ENCODE data around the gene LHX6. TPM values are rescaled to one million over a fixed set of nuclear protein-coding genes. Genes with fewer than 3 reads are reported as not detected.
A peak's percentile ranks its signal among the peaks of the same experiment; 100 is the strongest.

The LHX6 gene
- total RNA-seq, 1 experiment from 2014 or later: 1.5 TPM

DNA sequence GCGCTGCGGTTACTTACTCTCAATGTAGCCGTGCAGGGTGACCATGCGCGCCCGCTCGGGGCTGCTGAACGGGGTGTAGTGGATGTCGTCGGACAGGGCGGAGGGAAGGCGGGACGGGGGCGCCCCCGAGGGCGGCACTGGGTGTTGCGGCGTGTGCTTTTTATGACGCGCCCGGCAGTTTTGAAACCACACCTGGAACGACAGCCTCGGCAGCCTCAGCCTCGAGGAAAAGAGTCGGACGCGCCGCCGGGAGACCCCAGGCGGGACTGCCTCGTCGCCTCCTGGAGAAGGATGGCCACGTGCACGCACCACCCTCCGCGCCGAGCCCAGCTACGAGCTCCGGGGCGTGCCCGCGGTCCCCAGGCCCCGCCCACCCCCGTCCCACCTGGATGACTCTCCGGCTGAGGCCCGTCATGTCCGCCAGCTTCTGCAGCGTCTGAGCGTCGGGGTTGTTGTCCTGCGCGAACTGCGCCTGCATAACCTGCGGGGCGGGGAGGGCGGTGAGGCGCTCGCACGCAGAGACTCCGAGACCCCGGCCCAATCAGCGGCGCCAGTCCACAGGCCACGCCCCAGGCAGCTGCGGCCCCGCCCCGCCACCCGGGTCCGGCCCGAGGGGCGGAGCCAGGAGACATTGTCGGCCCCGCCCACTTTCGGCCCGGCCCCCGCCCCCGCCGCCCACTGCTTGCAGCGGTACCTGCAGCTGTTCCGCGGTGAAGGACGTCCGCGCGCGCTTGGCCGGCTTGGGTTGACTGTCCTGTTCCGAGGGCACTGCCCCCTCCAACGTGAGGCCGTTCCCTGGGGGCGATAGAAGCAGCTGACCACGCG lies 15.0 kb downstream of the LHX6 start (continued):
- TF ChIP-seq, protein P1, sequence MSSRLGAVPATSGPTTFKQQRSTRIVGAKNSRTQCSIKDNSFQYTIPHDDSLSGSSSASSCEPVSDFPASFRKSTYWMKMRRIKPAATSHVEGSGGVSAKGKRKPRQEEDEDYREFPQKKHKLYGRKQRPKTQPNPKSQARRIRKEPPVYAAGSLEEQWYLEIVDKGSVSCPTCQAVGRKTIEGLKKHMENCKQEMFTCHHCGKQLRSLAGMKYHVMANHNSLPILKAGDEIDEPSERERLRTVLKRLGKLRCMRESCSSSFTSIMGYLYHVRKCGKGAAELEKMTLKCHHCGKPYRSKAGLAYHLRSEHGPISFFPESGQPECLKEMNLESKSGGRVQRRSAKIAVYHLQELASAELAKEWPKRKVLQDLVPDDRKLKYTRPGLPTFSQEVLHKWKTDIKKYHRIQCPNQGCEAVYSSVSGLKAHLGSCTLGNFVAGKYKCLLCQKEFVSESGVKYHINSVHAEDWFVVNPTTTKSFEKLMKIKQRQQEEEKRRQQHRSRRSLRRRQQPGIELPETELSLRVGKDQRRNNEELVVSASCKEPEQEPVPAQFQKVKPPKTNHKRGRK (CRISPR knock-in tag; IDR thresholded peaks at IDR 0.05; ENCODE audit: borderline replicate concordance): no peak
- no peak for TF ChIP-seq ERG (CRISPR knock-in tag; IDR thresholded peaks at IDR 0.05)
- no peak for TF ChIP-seq GTF2I (CRISPR knock-in tag; conservative IDR thresholded peaks at IDR 0.05)
- TF ChIP-seq, protein P2, sequence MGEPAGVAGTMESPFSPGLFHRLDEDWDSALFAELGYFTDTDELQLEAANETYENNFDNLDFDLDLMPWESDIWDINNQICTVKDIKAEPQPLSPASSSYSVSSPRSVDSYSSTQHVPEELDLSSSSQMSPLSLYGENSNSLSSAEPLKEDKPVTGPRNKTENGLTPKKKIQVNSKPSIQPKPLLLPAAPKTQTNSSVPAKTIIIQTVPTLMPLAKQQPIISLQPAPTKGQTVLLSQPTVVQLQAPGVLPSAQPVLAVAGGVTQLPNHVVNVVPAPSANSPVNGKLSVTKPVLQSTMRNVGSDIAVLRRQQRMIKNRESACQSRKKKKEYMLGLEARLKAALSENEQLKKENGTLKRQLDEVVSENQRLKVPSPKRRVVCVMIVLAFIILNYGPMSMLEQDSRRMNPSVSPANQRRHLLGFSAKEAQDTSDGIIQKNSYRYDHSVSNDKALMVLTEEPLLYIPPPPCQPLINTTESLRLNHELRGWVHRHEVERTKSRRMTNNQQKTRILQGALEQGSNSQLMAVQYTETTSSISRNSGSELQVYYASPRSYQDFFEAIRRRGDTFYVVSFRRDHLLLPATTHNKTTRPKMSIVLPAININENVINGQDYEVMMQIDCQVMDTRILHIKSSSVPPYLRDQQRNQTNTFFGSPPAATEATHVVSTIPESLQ (CRISPR knock-in tag; IDR thresholded peaks at IDR 0.05): 0 out of 2 replicates have a peak, but pooled peaks have one; percentile 42

GRCh38 chr9:122213102-122213588 lies 15.6 kb downstream of the LHX6 start:
- DNase-seq (ENCODE audit: low spot score) (no peak), ATAC-seq (no peak)
- Mint-ChIP-seq H3K4me3 (peak overlapping the region; percentile 43), H3K27ac (no peak overlapping the region), H3K36me3 (no peaks in the 10 kb centered on the region), H3K9me3 (no peaks in the 10 kb centered on the region), H3K4me1 (peaks cover 20% of the 10 kb centered on the region), H3K27me3 (ENCODE audit: low read depth) (peaks cover 82% of the 10 kb centered on the region)
- TF ChIP-seq RORB (CRISPR knock-in tag; IDR thresholded peaks at IDR 0.05) (no peak), KAT7 (CRISPR knock-in tag; IDR thresholded peaks at IDR 0.05; ENCODE audit: borderline replicate concordance) (no peak), ZNF423 (CRISPR knock-in tag; IDR thresholded peaks at IDR 0.05) (no peak), GTF2I (CRISPR knock-in tag; conservative IDR thresholded peaks at IDR 0.05) (no peak), AFF4 (CRISPR knock-in tag; IDR thresholded peaks at IDR 0.05; ENCODE audit: borderline replicate concordance) (no peak), FOXK1 (CRISPR knock-in tag; IDR thresholded peaks at IDR 0.05) (no peak), ZNF138 (CRISPR knock-in tag; conservative IDR thresholded peaks at IDR 0.05) (no peak), ERG (CRISPR knock-in tag; IDR thresholded peaks at IDR 0.05) (no peak), FOXP1 (CRISPR knock-in tag; IDR thresholded peaks at IDR 0.05; ENCODE audit: borderline replicate concordance) (no peak)
- TF ChIP-seq, protein P3, sequence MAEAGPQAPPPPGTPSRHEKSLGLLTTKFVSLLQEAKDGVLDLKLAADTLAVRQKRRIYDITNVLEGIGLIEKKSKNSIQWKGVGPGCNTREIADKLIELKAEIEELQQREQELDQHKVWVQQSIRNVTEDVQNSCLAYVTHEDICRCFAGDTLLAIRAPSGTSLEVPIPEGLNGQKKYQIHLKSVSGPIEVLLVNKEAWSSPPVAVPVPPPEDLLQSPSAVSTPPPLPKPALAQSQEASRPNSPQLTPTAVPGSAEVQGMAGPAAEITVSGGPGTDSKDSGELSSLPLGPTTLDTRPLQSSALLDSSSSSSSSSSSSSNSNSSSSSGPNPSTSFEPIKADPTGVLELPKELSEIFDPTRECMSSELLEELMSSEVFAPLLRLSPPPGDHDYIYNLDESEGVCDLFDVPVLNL (CRISPR knock-in tag; IDR thresholded peaks at IDR 0.05; ENCODE audit: borderline replicate concordance, low read depth): no peak
- TF ChIP-seq, protein P1 (CRISPR knock-in tag; IDR thresholded peaks at IDR 0.05; ENCODE audit: borderline replicate concordance): no peak
- ChIA-PET POLR2A (interaction anchor here (0.8 kb wide), 1 partner anchor 52 kb away, joined by 5 read pairs; the partner anchor contains the start of genes MRRF and RBM18), CTCF (interaction anchor here (0.7 to 4.4 kb wide), 11 partner anchors 10 to 144 kb away, joined by 3 to 39 read pairs (median 4); partner anchors contain the start of genes MORN5, MRRF, NDUFA8 and RBM18)

All from WTC11 (cell line).